ENCODE data around the gene RHBDL3. TPM values are rescaled to one million over a fixed set of nuclear protein-coding genes. Genes with fewer than 3 reads are reported as not detected.

Gene RHBDL3, protein sequence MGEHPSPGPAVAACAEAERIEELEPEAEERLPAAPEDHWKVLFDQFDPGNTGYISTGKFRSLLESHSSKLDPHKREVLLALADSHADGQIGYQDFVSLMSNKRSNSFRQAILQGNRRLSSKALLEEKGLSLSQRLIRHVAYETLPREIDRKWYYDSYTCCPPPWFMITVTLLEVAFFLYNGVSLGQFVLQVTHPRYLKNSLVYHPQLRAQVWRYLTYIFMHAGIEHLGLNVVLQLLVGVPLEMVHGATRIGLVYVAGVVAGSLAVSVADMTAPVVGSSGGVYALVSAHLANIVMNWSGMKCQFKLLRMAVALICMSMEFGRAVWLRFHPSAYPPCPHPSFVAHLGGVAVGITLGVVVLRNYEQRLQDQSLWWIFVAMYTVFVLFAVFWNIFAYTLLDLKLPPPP
- under 1 TPM; 0.33 to 0.34 TPM for total RNA-seq

DNA sequence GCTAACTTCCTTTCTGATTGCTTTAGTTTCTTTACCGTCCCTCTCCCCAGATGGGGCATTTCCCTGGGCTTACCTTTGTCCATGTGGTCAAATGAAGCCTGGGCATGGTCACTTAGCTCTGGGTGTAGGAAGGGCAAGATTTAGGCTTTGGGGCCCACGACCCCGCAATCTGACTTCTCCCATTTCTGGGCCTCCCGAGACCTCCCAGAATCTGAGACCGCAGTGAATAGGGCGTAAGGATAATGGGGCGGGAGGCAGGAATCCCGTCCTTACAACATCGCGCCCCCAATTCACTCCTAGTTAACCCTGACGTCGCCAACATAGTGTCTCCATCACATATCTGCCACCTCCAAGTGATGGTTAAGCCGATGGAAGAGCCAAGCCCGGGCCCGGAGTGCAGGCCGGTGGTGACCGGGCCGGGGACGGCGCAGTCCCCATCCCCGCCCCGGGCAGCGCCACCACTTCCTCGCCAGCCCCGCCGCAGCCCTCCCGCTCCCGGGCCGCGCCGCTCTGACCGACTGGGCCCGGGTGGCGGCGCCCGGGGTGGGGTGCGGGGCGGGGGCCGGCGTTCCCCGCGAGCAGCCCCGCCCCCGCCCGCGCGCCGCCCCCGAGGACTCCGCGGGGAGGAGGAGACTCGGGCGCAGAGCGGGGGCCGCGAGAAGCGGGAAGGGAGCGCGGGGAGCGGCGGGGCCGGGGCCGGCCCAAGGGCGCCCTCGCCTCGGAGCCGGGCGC lies at the start of gene RHBDL3:
Gene RHBDL3 (plus strand): TSS at position 641 of the 732 bp plus-strand sequence. CDS start 358 bp downstream, outside the sequence.

DNA sequence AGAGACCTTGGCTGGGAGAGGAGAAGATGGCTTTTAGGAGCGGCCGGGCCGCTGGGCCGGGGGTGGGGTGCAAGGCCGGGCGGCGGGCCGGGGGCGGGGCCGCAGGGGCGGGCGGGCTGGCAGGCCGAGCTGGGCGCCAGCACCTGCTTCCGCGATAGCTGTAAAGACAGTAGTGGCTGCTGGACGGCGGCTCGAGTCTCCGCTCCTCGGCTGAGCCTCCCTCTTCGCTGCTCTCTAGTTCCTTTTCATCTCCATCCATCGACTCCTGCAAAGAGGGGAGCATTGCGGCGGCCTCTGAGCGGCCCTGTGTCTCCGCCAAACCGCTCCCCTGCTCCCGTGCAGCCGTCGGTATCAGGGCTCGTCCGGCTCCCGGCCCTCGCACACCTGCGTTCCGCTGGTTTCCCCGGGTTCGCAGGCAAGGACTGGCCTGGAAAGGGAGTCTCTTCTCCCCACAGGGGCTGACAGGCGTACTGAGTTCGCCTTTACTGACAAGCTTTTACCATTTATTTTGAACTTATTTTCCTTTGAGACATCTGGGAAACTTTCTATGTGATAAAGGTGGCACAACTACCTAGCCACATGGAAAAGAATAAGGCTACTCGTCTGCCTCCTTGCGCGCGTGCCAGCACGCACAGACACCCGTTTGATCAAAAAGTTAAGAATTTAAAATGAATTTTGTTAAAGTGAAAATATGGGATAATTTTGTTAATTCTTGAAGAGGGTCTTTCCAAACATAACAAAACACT lies 76.4 kb downstream of the RHBDL3 start, which contains the start of gene C17orf75:
Gene C17orf75 (minus strand): TSS at position 317 of the 746 bp plus-strand sequence. CDS start 34 bp downstream, at position 283.

DNA sequence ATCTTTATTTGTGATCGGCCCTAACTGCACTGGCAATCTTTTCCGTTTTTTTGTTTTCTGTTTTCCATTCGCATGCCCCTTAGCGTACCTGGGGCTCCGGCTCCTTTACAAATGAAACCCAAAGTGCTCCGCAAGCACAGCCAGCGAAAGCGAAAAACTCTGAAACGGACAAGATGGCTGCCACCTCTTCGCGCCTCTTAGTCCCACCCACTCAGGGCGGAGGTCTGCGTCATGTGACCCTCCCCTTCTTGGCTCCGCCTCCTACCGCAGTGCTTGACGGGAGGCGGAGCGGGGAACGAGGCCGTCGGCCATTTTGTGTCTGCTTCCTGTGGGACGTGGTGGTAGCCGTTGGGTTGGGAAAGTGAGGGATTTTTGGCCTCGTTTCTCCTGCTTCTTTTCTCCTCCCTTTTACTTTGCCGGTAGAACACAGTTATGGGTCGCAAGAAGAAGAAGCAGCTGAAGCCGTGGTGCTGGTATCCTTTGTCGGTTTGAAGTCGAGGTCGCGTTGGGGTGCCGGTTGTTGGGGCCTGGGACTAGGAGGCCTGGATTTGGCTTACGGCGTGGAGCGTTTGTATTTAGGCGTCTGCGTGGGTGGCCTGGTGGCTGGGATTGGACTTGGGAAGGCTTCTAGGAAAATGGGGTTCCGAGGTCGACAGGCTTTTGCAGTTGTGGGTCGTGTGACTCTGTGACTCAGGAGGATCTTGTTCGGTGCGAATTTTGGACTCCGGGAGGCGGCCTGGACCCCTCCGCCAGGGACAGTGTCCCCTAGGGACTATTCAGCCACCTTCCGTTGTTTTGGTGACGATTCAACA lies 84.4 kb downstream of the RHBDL3 start, which contains the start of gene ZNF207:
Gene ZNF207 (plus strand): TSS at position 304 of the 812 bp plus-strand sequence. CDS start 129 bp downstream, at position 433.

Small RNA genes within 50 kb of the gene (small RNA-seq; reads per million reads assigned to genes)
- 0.04 to 0.06 reads per million in 2 donors for gene UBL5P2

Other genes starting within 250 kb of the RHBDL3 start
- gene RHOT1, start 123.3 kb upstream of the RHBDL3 start, total RNA-seq = 10 to 100 TPM; 38.9 to 54.6 TPM
- gene C17orf75, start 76.3 kb downstream of the RHBDL3 start, total RNA-seq = 10 to 100 TPM; 11.7 to 13.4 TPM
- 100 to 1,000 TPM; 103 to 149 TPM for gene ZNF207, start 84.3 kb downstream of the RHBDL3 start, total RNA-seq
- 100 to 1,000 TPM in 1 of 2 donors, 10 to 100 TPM in 1; 95.0 to 147 TPM for gene PSMD11, start 178.7 kb downstream of the RHBDL3 start, total RNA-seq
- gene CDK5R1, start 221.2 kb downstream of the RHBDL3 start, total RNA-seq = 10 to 100 TPM in 1 of 2 donors, 1 to 10 TPM in 1; 5.2 to 16.0 TPM